ENCODE measurements around the gene CPE.

CPE gene

DNA sequence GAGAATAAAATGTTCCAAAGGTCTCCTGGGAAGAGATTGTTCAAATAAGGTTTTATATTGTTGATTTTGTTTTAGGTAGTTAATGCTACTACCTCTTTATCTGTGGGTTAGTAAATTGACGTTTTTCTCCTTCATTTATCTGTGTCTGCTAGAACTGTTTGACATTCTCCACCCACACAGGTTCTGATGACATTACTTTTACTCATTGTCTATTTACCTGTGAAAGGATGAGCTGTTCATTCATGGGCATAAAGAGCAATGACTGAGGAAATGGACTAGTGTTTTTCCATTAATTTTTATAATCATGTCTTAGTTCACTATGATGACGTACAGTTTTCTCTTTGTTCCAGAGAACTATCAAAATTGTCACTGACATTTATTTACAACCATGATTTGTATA is 75.6 kb downstream of the CPE start:
- TF ChIP-seq, protein P1, sequence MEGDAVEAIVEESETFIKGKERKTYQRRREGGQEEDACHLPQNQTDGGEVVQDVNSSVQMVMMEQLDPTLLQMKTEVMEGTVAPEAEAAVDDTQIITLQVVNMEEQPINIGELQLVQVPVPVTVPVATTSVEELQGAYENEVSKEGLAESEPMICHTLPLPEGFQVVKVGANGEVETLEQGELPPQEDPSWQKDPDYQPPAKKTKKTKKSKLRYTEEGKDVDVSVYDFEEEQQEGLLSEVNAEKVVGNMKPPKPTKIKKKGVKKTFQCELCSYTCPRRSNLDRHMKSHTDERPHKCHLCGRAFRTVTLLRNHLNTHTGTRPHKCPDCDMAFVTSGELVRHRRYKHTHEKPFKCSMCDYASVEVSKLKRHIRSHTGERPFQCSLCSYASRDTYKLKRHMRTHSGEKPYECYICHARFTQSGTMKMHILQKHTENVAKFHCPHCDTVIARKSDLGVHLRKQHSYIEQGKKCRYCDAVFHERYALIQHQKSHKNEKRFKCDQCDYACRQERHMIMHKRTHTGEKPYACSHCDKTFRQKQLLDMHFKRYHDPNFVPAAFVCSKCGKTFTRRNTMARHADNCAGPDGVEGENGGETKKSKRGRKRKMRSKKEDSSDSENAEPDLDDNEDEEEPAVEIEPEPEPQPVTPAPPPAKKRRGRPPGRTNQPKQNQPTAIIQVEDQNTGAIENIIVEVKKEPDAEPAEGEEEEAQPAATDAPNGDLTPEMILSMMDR (IDR thresholded peaks at IDR 0.05) = no peak
- TF ChIP-seq ZFX (IDR thresholded peaks at IDR 0.05; ENCODE audit: borderline replicate concordance) = no peak
- H3K27ac ChIP-seq = no peak overlapping the region

DNA sequence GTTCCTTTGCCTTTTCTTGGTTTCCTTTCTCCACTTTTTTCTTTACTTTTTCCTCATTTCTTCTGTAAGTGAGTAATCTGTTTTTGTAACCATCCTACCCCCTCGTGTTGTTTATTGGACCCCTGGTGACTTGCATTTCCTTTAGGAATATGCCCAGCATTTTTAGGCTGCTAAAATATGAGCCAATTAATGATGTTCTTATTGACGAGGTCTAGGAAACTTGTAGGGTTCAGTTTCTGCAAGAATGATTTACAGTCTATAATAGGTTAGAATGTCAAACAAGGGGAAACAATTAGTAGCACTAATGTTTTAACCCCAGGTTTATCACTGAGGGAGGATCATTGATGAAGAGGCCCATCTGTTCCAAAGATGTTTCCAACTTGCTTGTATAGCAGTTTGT is 79.0 kb downstream of the CPE start:
- TF ChIP-seq ZFX (IDR thresholded peaks at IDR 0.05; ENCODE audit: borderline replicate concordance) = no peak
- TF ChIP-seq, protein P1 (IDR thresholded peaks at IDR 0.05) = no peak
- H3K27ac ChIP-seq = no peak overlapping the region

DNA sequence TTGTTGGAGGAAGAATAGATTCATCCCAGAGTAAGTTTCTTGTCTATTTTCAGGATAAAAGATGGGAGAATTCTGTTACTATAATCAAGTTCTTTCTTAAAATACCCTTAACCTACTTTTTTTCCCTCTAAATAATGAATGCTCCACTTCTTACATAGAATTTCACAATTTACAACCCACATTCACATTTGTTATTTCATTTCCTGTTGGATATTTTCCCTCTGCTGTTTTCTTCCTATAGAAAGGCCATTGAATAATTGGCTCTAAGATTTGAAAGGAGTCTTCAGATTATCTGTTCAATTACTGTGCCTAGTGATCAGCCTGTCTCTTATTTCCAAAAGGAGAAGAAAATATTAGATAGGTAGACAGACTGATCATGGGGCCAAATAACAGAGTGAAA is 79.7 kb downstream of the CPE start:
- TF ChIP-seq, protein P1 (IDR thresholded peaks at IDR 0.05) = no peak
- no peak for TF ChIP-seq ZFX (IDR thresholded peaks at IDR 0.05; ENCODE audit: borderline replicate concordance)
- H3K27ac ChIP-seq = no peak overlapping the region

DNA sequence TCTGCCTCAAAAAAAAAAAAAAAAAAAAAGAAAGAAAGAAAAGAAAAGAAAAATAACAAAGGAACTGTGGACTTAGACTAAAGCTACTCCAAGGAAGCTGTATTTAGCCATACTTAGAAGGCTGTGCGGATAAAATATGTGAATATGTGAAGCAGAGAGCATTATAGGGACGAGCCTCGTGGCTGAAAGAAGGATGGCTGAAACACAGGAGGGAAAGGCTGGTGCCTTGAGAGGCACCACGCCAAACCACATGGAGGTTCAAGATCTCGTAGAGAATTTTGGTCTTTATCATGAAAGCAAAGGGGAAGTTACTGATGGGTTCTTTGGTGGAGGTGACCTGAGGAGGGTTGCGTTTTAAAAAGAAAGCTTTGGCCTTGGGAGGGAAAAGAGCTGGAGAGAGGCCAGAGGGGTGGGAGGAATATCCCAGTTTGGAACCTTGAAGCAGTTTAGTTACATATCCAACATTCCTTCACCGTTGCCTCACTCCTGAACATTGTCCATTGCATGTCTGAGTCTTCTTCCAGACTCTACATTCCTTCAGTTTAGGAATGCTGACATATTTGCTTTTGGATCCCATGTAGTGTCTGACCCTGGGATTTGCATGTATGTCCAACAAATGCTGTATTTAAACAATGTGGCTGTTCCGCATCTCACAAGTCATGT is 82.5 kb downstream of the CPE start:
- H3K27ac ChIP-seq = no peak overlapping the region
- TF ChIP-seq, protein P1 (IDR thresholded peaks at IDR 0.05) = no peak
- no peak for TF ChIP-seq ZFX (IDR thresholded peaks at IDR 0.05; ENCODE audit: borderline replicate concordance)

DNA sequence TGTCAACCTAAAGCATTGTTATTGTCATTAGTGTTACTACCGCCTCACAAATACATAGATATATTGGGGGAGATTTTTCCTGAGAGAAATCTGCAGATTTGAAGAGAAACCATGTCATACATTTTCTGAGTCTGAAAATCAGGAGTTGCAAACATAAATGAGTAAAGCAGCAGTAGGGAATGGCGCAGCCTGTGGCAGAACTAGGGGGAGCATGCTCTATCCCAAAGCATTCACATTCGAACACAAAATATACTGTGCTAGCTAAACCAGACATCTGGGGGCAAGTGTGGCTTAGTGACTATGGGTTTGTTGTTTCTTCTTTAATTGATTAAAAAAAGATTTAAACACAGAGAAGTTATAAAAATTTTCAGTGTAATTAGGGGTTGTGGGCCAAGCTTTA is 83.2 kb downstream of the CPE start:
- H3K27ac ChIP-seq = no peak overlapping the region
- TF ChIP-seq, protein P1 (IDR thresholded peaks at IDR 0.05) = no peak
- no peak for TF ChIP-seq ZFX (IDR thresholded peaks at IDR 0.05; ENCODE audit: borderline replicate concordance)

DNA sequence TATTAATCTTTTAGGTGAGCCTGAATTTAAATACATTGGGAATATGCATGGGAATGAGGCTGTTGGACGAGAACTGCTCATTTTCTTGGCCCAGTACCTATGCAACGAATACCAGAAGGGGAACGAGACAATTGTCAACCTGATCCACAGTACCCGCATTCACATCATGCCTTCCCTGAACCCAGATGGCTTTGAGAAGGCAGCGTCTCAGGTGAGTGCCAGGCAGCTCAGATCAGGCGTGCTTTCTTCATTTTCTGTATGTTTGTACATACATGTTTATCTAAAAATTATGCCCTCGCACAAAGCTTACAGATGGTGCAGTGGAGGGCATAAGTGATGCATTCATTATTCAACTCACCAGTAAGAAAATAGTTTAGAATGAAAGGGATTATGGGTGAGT is 85.6 kb downstream of the CPE start:
- no peak overlapping the region for H3K27ac ChIP-seq
- no peak for TF ChIP-seq ZFX (IDR thresholded peaks at IDR 0.05; ENCODE audit: borderline replicate concordance)
- TF ChIP-seq, protein P1 (IDR thresholded peaks at IDR 0.05) = no peak

DNA sequence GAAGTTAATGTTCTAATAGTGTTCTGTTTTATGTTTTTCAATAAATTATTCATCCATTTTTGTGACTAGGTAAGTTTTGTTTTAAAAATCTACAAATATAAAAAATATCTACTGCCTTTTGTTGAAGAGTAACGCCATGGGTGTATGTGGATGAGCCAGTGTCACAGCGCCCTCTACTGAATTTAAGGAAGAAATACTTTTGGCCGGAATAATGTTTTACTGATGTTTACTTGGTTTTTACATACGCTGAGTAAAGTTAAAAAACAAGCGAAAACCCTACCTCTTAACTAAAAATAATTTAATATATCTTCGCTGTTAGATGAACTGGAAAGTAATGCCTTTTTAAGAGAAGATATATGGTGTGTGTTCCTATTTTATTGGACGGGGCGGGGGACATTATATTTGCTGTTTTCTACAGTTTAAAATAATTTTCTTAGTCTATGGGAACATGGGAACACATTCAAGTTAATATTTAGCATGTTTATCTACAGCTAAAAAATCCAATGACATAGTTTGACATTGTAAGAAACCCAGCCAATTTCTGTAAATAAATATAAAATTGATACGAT is 86.1 kb downstream of the CPE start:
- no peak overlapping the region for H3K27ac ChIP-seq
- TF ChIP-seq, protein P1 (IDR thresholded peaks at IDR 0.05) = peak; percentile 87
- TF ChIP-seq ZFX (IDR thresholded peaks at IDR 0.05; ENCODE audit: borderline replicate concordance) = no peak

Measured in 22Rv1 (cell line).